ENCODE data around the gene PRKCA. TPM values are rescaled to one million over a fixed set of nuclear protein-coding genes. Genes with fewer than 3 reads are reported as not detected.

The PRKCA gene
- total RNA-seq, 1 experiment from 2014 or later = 20.7 TPM

- ChIA-PET CTCF (no interaction called here), POLR2A (no interaction called here)
- H3K27ac Mint-ChIP-seq (ENCODE audit: low read depth, unreplicated experiment) = no peak overlapping the region
- no peaks in the 10 kb centered on the region for H3K27me3 Mint-ChIP-seq (ENCODE audit: insufficient read depth, unreplicated experiment)
- H3K36me3 Mint-ChIP-seq (ENCODE audit: insufficient read depth, unreplicated experiment) = no peaks in the 10 kb centered on the region
- no peak overlapping the region for H3K4me3 Mint-ChIP-seq (ENCODE audit: unreplicated experiment)
- intact Hi-C loops (cut with micrococcal nuclease) = no loop called here
- H3K9me3 Mint-ChIP-seq (ENCODE audit: unreplicated experiment) = no peaks in the 10 kb centered on the region
- H3K4me1 Mint-ChIP-seq (ENCODE audit: insufficient read depth, unreplicated experiment) = peaks cover 10% of the 10 kb centered on the region
- BruUV-seq (replicated peaks) = no TSS peak
- DNase-seq (ENCODE audit: unreplicated experiment) = no peak
- TF ChIP-seq CTCF (IDR thresholded peaks at IDR 0.05; ENCODE audit: unreplicated experiment) = no peak
Observed at GRCh38 chr17:66406701-66407644, 104.6 kb downstream of the PRKCA start.

GRCh38 chr17:66407864-66408263, 105.5 kb downstream of the PRKCA start:
- no peak for DNase-seq (ENCODE audit: unreplicated experiment)
- ChIA-PET CTCF (interaction anchor here (0.7 kb wide), 1 partner anchor 153 kb away, joined by 3 read pairs; no protein-coding TSS in a partner anchor), POLR2A (no interaction called here)
- no TSS peak for BruUV-seq (replicated peaks)
- no peak for TF ChIP-seq CTCF (IDR thresholded peaks at IDR 0.05; ENCODE audit: unreplicated experiment)
- H3K36me3 Mint-ChIP-seq (ENCODE audit: insufficient read depth, unreplicated experiment) = no peaks in the 10 kb centered on the region
- no peaks in the 10 kb centered on the region for H3K9me3 Mint-ChIP-seq (ENCODE audit: unreplicated experiment)
- no peaks in the 10 kb centered on the region for H3K27me3 Mint-ChIP-seq (ENCODE audit: insufficient read depth, unreplicated experiment)
- no peak overlapping the region for H3K27ac Mint-ChIP-seq (ENCODE audit: low read depth, unreplicated experiment)
- peaks cover 4% of the 10 kb centered on the region for H3K4me1 Mint-ChIP-seq (ENCODE audit: insufficient read depth, unreplicated experiment)
- intact Hi-C loops (cut with micrococcal nuclease) = no loop called here
- no peak overlapping the region for H3K4me3 Mint-ChIP-seq (ENCODE audit: unreplicated experiment)

GRCh38 chr17:66411520-66411919, 109.1 kb downstream of the PRKCA start:
- CTCF ChIA-PET = no interaction called here
- no peak overlapping the region for H3K4me3 Mint-ChIP-seq (ENCODE audit: unreplicated experiment)
- DNase-seq (ENCODE audit: unreplicated experiment) = no peak
- no peaks in the 10 kb centered on the region for H3K4me1 Mint-ChIP-seq (ENCODE audit: insufficient read depth, unreplicated experiment)
- no peaks in the 10 kb centered on the region for H3K36me3 Mint-ChIP-seq (ENCODE audit: insufficient read depth, unreplicated experiment)
- POLR2A ChIA-PET = no interaction called here
- H3K9me3 Mint-ChIP-seq (ENCODE audit: unreplicated experiment) = no peaks in the 10 kb centered on the region
- no peak overlapping the region for H3K27ac Mint-ChIP-seq (ENCODE audit: low read depth, unreplicated experiment)
- no peaks in the 10 kb centered on the region for H3K27me3 Mint-ChIP-seq (ENCODE audit: insufficient read depth, unreplicated experiment)
- no TSS peak for BruUV-seq (replicated peaks)
- no peak for TF ChIP-seq CTCF (IDR thresholded peaks at IDR 0.05; ENCODE audit: unreplicated experiment)
- intact Hi-C loops (cut with micrococcal nuclease) = no loop called here

GRCh38 chr17:66412857-66413558, 110.6 kb downstream of the PRKCA start:
- H3K4me1 Mint-ChIP-seq (ENCODE audit: insufficient read depth, unreplicated experiment) = peaks cover 7% of the 10 kb centered on the region
- DNase-seq (ENCODE audit: unreplicated experiment) = no peak
- ChIA-PET CTCF (interaction anchor here (0.6 kb wide), 1 partner anchor 21 kb away, joined by 3 read pairs; no protein-coding TSS in a partner anchor), POLR2A (no interaction called here)
- no peaks in the 10 kb centered on the region for H3K36me3 Mint-ChIP-seq (ENCODE audit: insufficient read depth, unreplicated experiment)
- H3K9me3 Mint-ChIP-seq (ENCODE audit: unreplicated experiment) = no peaks in the 10 kb centered on the region
- TF ChIP-seq CTCF (IDR thresholded peaks at IDR 0.05; ENCODE audit: unreplicated experiment) = no peak
- no TSS peak for BruUV-seq (replicated peaks)
- no peak overlapping the region for H3K27ac Mint-ChIP-seq (ENCODE audit: low read depth, unreplicated experiment)
- intact Hi-C loops (cut with micrococcal nuclease) = no loop called here
- no peak overlapping the region for H3K4me3 Mint-ChIP-seq (ENCODE audit: unreplicated experiment)
- H3K27me3 Mint-ChIP-seq (ENCODE audit: insufficient read depth, unreplicated experiment) = no peaks in the 10 kb centered on the region

Data from MCF 10A (cell line).